Esophagus squamous epithelium (tissue), 5 donors: ENCODE data around the gene SPTBN4. TPM values are rescaled to one million over a fixed set of nuclear protein-coding genes. Genes with fewer than 3 reads are reported as not detected.

ENCODE experiments used
- DNase-seq: peaks from one replicate; lab custom pipeline; 2025; lab: John Stamatoyannopoulos, UW
- H3K27ac ChIP-seq, 4 donors: fragments of 200-600 bp; sonication (generic); one replicate each; pipeline ENCODE4 v1.5.1; 2016 to 2019; ENCODE audit warnings: mild to moderate bottlenecking in 1 of 4
- H3K27me3 ChIP-seq, 4 donors: fragments of 200-600 bp; sonication (generic); 1 replicate in 3 of 4; 2 replicates in 1 of 4; pipeline versions ENCODE4 v1.5.1 to v1.6.0; 2017 to 2021; ENCODE audit warnings: antibody characterized with exemption in 1 of 4
- H3K36me3 ChIP-seq, 3 donors: fragments of 200-600 bp; sonication (generic); one replicate each; pipeline ENCODE4 v1.5.1; 2016 to 2019
- H3K4me1 ChIP-seq, 3 donors: fragments of 200-600 bp; sonication (generic); one replicate each; pipeline ENCODE4 v1.5.1; 2017 to 2019
- H3K4me3 ChIP-seq, 4 donors: fragments of 200-600 bp; sonication (generic); 1 replicate in 3 of 4; 2 replicates in 1 of 4; pipeline ENCODE4 v1.5.1; 2016 to 2019; ENCODE audit warnings: mild to moderate bottlenecking in 2 of 4, moderate library complexity in 1 of 4
- H3K9me3 ChIP-seq, 3 donors: fragments of 200-600 bp; sonication (generic); one replicate each; pipeline ENCODE4 v1.5.1; 2016 to 2019
- CTCF ChIP-seq, 6 experiments: fragments of 450-650 bp in 4 of 6; fragments of 200-600 bp in 2 of 6; sonication (generic) in 2 of 6; IDR thresholded peaks; one replicate each; pipeline ENCODE4 v1.5.1; 2016 to 2019; ENCODE audit warnings: antibody characterized with exemption in 6 of 6, mild to moderate bottlenecking in 4 of 6, moderate library complexity in 4 of 6
- POLR2A ChIP-seq, 4 donors: fragments of 450-650 bp; IDR thresholded peaks; one replicate each; pipeline ENCODE4 v1.6.1; 2017; ENCODE audit warnings: antibody characterized with exemption in 4 of 4, mild to moderate bottlenecking in 4 of 4, moderate library complexity in 3 of 4
- WGBS, 2 donors: methylation state at CpG; one replicate each; pipeline ENCODE4 v1.1.5; 2018; 5-methylcytosine and 5-hydroxymethylcytosine counted together
- intact Hi-C: fragments of 100-400 bp; cut with DNase I; formaldehyde crosslinking; loops from one replicate; pipeline ENCODE4 v1.15.0; 2022
- total RNA-seq, 4 donors: library from RNA; depleted of rRNA; stranded (reverse); fragments of >200 nt; gene quantifications; one replicate each; pipeline ENCODE4 v1.1.0, GENCODE V29; 2016
- donor health status: DM: yes; HTN: yes; CAD: no.

The SPTBN4 gene
- total RNA-seq, 4 donors from 2014 or later = 0.08 to 2.0 (median 1.2) TPM

DNA sequence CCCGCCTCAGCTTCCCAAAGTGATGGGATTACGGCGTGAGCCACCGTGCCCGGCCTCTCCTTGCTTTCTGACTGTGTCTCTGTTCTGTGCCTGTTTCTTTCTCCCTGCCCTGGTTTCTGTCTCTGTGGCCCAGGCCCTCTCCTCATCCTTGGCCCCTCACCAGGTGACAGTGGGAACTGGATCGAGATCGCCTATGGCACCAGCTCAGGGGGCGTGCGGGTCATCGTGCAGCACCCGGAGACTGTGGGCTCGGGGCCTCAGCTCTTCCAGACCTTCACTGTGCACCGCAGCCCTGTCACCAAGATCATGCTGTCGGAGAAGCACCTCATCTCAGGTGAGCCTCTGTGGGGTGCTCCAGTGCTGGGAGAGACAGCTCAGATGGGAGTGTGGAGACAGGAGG, 119.8 kb downstream of the SPTBN4 start:
- WGBS, 2 donors = 98 to 100% methylated on average over 5 to 6 of the region's 14 CpGs
- peaks cover 0 to 86% (median 17%) of the 10 kb centered on the region in 3 donors for H3K36me3 ChIP-seq
- no peak for DNase-seq

DNA sequence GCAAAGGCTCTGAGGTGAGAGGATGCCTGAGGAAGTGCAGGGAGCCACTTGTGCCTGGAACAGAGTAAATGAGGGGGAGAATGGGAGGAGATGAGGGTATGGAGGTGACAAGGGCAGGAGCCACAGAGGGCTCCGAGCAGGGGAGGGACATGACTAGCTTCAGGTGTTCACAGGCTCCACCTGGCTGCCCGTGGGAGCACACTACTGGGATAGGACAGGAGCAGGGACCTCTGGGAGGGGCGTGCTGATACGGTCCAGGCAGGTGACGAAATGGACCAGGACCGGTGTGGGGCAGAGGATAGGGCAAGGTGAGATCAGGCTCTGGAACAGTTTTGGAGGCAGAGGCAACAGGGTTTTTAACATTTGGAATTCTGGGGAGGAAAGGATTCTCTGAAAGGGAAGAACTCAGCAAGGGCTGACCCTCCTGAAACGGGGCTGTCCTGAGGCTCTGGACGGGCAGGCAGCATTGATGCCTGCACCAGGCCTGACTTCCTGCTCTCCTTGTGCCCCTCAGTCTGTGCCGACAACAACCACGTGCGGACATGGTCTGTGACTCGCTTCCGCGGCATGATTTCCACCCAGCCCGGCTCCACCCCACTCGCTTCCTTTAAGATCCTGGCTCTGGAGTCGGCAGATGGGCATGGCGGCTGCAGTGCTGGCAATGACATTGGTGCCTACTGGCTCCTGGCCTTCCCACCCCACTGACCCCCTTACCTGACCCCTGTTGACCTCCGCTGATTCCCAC, 121.5 kb downstream of the SPTBN4 start:
- no peak overlapping the region for H3K27ac ChIP-seq
- peaks cover 0 to 69% (median 7%) of the 10 kb centered on the region in 3 donors for H3K36me3 ChIP-seq
- H3K27me3 ChIP-seq = no peaks in the 10 kb centered on the region
- intact Hi-C loops = no loop called here
- TF ChIP-seq POLR2A (IDR thresholded peaks at IDR 0.05) (no peak), CTCF (IDR thresholded peaks at IDR 0.05) (no peak)
- no peaks in the 10 kb centered on the region for H3K4me1 ChIP-seq
- no peak overlapping the region for H3K4me3 ChIP-seq
- no peaks in the 10 kb centered on the region for H3K9me3 ChIP-seq
- WGBS, 2 donors = 74 to 89% methylated on average over 17 to 18 of the region's 19 CpGs
- no peak for DNase-seq

More for the DNA sequence above, 119.8 kb downstream of the SPTBN4 start:
- intact Hi-C loops = no loop called here
- H3K27me3 ChIP-seq = no peaks in the 10 kb centered on the region
- TF ChIP-seq POLR2A (IDR thresholded peaks at IDR 0.05) (no peak), CTCF (IDR thresholded peaks at IDR 0.05) (no peak)
- H3K4me1 ChIP-seq = no peaks in the 10 kb centered on the region
- H3K4me3 ChIP-seq = no peak overlapping the region
- H3K27ac ChIP-seq = no peak overlapping the region
- no peaks in the 10 kb centered on the region for H3K9me3 ChIP-seq

GRCh38 chr19:40588926-40589569, 122.2 kb downstream of the SPTBN4 start:
- DNase-seq = no peak
- TF ChIP-seq CTCF (IDR thresholded peaks at IDR 0.05) = no peak
- no peak for TF ChIP-seq POLR2A (IDR thresholded peaks at IDR 0.05)
- intact Hi-C loops = no loop called here

GRCh38 chr19:40589591-40590429, 123.0 kb downstream of the SPTBN4 start:
- no peak for TF ChIP-seq CTCF (IDR thresholded peaks at IDR 0.05)
- TF ChIP-seq POLR2A (IDR thresholded peaks at IDR 0.05) = no peak

More at GRCh38 chr19:40588926-40589569, 122.2 kb downstream of the SPTBN4 start:
- H3K27ac ChIP-seq = no peak overlapping the region
- no peak overlapping the region for H3K4me3 ChIP-seq
- H3K9me3 ChIP-seq = no peaks in the 10 kb centered on the region
- no peaks in the 10 kb centered on the region for H3K27me3 ChIP-seq
- peaks cover 0 to 61% (median 0%) of the 10 kb centered on the region in 3 donors for H3K36me3 ChIP-seq
- WGBS, 2 donors = 71 to 73% methylated on average over 3 to 4 of the region's 9 CpGs
- H3K4me1 ChIP-seq = no peaks in the 10 kb centered on the region

More at GRCh38 chr19:40589591-40590429, 123.0 kb downstream of the SPTBN4 start:
- no peak for DNase-seq
- peaks cover 0 to 5% (median 0%) of the 10 kb centered on the region in 3 donors for H3K4me1 ChIP-seq
- H3K27me3 ChIP-seq = no peaks in the 10 kb centered on the region
- intact Hi-C loops = loop anchor here (10.0 kb wide), 1 partner anchor 125 kb away; the partner anchor contains the start of genes BLVRB and SPTBN4
- no peaks in the 10 kb centered on the region for H3K9me3 ChIP-seq
- WGBS, 2 donors = 91 to 92% methylated on average over 11 to 19 of the region's 26 CpGs
- no peak overlapping the region for H3K27ac ChIP-seq
- H3K4me3 ChIP-seq = no peak overlapping the region
- peaks cover 0 to 54% (median 0%) of the 10 kb centered on the region in 3 donors for H3K36me3 ChIP-seq
